Stimulated activated CD8-positive, alpha-beta memory T cell treated with anti-CD3 and anti-CD28 coated beads, Interleukin-4, amount 100 ng/mL, for 4 hours (primary cell): Measurements from ENCODE around the gene RPUSD1.
A peak's percentile ranks its signal among the peaks of the same experiment; 100 is the strongest.
"Not testable (repeated sequence)": the region's sequence is repeated elsewhere in the genome, so short reads cannot be mapped to it uniquely, and the experiment has no call there.

ENCODE experiments used
- DNase-seq, 2 donors: peaks; one replicate each; pipeline ENCODE4 v3.0.0-alpha.2; 2020; ENCODE audit warnings: low read depth in 2 of 2, low spot score in 1 of 2

Gene RPUSD1

DNA sequence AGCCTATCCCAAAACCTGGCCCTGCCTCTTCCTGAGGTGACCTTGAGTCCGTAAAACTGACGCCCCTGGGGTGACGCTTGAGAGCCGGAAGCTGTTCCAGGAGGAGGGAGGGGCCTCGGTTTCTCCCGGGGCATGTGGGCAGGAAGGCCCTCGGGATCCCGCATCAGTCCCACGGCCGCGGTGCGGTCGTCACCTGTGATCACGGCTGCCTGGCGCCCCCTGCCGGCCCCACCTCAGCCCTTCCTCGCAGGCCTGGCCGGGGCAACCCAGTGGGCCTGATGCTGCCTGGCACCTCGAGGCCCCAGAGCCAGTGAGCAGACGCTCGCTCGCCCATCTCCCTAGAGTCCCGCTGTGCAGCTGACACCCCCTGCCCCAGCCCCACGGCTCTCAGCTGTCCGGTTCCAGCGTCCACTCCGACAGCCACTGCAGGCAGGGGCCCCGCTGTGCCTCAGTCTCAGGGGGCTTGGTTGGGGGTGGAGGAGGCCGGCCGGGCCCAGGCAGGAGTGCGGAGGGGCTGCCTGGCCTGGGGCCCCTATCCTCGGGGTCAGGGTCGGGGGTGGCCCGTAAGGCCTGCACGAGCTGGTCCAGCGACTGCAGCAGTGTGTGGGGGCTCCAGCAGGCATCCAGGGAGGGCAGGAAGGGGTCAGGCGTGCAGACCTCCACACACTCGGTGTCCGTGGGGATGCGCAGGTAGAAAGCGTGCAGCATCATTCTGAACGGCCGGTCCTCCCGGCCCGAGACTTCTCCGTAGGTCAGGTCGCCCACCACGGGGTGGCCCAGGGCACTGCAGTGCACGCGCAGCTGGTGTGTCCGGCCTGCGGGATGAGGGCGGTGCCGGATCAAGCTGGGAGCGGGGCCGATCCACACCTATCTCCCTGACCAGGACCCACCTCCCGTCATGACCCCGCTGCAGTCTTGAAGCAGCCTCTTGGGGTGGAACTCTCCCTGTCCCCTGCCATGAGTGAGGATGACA, 2.3 kb downstream of the RPUSD1 start:
- peak; percentile 40 to 54 for DNase-seq

DNA sequence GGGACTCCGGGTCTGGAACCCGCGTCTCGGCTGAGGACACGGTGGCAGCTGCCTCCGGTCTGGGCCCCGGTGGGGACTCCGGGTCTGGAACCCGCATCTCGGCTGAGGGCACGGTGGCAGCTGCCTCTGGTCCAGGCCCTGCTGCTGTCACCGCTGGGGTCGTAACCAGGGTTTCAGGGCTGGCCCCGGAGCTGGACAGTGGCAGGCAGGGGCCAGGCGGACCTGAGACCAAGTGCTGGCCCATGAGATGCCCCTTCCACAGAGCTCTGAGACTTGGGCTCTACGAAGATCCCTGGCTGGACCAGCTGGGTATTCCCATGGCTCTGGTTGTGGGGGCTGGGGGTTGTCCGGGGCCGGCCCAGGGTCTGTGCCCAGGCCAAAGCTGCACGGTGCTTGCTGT, 3.8 kb downstream of the RPUSD1 start:
- DNase-seq: no peak

DNA sequence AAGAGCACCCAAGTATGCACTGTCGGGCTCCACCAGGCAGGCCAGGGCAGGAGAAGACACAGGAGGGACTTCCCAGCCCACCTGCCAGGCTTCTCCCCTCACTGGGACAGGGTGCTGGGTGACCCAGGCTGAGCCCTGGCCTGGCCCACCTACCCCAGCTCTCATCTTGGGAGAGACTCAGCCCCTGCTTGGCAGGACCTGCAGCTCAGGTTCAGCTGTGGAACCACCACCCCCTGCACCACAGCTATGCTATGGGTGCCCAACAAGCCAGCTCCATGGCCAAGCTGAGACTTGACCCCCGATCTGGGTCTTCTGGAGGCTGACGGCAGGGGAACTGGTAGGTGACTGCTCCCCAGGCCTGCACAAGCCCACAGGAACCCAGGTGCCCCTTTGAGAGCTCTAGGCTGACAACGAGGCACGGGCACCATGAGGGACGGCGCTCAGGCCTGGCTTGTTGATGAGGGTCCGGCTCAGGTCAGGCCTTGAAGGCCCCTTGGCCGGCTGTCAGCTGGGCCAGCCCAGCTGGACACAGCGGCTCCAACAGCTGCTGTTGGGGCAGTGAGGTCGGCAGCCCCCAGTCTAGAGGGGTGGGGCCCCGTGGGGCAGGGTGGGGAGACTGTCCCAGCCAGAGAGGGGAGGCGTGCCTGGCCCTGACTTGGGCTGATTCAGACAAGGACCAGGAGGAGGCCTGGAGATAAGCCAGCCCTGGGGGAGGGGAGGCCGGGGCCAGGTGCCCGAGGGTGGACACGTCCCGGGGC, 4.6 kb downstream of the RPUSD1 start:
- no peak for DNase-seq

DNA sequence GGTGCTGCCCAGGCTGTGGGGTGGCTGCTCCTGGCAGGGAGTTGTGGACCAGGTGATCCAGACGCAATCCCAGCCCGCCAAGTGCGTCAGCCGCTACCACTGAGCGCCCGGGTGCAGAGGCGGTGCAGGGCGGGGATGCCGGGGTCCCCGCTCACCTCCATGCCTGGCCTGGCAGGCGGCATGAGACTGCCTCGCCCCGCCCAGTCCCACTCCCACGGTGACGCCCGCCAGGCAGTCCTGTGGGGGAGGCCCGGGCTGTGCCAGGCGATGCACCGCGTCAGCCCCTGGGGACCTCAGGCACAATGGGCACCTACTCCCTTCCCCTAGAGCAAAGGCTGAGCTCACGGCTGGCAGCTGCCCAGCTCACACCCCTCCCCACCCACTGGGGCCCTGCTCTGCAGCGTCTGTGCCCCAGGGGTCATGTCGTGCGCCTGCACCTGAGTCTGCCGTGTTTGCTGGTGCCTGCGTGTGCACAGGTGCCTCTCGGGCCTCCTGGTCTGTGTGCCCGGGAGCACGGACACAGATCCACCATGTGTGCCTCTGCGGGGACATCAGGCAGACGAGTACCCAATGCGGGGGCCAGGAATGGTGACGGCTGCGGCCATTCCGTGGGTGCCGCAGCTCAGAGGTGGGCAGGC, 5.3 kb downstream of the RPUSD1 start:
- DNase-seq: no peak

DNA sequence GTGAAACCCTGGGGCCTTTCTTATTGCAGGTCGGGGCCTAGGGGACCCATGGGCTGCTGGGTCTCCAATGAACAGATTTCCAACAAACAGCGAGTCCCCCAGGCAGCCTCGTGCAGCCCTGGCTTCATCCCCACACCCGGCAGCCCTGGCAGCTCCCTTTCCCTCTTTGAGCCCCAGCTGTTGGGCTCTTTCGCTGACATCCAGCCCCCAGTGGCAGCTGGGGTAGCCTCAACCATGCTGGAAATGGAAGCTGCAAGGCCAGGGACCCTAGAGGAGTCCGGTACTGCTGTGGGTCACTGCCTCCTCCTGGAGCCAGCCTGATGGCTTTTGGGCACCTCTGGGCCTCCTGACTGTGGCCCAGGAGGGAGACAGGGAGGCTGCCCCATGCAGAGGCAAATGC, 5.9 kb downstream of the RPUSD1 start:
- DNase-seq: no peak

DNA sequence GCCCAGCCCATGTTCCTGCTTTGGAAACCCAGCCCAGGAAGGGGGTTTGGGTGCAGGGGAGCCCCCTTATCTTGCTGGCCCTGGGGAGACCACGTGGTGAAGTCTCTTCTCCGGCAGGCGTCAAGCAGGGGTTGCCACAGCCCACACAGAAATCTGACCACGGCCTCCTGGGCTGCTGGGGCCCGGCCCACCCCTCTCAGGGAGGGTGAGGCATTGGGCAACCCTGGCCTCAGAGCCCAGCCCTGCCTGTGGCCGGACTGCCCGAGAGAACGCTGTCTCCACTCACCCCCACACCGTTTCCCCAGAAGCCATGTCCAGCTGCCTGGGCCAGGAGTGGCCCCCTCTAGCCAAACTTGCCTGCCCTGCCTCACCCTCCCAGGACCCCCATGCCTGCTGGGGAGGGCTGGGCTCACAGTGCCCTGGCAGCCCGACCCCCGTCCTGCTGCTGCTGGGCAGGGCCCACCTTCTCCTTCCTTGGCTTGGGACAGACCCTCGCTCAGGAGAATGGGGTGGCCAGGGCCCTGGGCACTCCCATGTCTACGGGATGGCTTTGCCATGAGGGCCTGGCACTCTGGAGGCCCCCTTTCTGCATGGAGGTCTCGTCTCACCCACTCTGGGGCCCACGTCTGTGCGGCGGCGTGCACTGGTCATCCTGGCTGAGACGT, 6.7 kb downstream of the RPUSD1 start:
- DNase-seq: no peak

DNA sequence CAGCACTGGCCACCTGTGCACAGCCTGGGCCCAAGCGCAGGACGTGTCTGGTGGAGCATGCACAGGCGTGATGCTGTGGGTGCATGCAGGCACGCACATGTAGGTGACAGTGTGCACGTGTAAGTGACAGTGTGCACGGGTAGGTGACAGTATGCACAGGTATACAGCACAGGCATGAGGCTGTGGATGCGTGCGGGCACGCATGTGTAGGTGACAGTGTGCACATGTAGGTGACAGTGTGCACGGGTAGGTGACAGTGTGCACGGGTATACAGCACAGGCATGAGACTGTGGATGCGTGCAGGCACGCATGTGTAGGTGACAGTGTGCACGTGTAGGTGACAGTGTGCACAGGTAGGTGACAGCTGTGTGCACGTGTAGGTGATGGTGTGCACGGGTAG, 7.9 kb downstream of the RPUSD1 start:
- no peak for DNase-seq

DNA sequence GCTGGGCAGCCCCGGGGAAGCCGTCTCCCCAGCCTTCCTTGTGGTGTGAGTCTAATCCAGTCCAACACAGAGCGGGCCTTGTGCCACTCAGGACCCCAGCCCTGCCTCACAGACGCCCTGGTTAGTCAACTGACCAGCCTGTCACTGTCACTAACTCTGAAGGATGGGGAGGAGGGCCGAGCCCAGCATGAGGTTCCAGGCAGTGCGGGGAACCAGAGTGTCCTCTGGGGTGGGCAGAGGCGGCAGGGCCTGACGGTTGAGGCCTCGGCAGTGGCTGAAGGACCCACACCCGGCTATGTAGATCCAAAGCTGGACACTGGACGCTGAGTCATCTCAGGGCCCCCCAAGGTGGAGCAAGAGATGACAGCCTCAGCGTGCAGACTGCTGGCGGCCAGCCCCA, 8.6 kb downstream of the RPUSD1 start:
- DNase-seq: no peak

DNA sequence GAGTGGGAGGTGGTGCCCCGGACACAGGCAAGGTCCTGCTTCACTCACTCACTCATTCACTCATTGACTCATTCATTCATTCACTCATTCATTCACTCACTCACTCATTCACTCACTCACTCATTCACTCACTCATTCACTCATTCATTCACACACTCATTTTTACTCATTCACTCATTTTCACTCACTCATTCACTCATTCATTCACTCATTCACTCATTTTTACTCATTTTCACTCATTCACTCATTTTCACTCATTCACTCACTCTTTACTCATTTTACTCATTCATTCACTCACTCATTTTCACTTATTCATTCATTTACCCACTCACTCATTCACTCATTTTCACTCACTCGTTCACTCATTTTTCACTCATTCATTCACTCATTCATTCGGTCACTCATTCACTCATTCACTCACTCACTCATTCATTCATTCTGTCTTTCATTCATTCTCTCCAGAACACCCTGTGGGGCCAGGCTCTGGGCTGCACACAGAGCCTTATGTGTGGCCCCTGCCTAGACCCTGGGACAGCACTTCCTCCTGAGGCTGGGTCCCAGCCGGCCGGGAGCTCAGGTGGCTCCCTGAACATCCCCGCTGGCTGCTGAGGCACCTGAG, 9.2 kb downstream of the RPUSD1 start:
- DNase-seq: no peak

DNA sequence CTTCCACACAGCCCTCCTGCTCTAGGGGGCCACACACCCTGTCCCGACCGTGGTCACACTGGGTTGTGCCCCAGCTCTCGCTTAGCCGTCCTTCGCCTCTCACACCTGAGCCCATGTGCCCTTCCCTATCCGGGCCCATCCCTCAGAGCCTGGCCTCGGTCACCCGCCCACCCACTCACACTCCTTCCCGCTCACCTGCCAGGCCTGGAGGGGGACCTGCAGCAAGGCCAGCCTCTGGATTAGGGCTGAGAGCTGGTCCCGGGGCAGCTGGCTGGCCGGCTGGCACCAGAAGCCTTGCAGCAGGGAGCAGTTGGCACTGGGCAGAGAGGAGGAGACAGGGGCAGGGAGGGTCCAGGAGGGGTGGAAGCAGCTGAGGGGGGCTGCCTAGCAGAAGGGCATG, 9.7 kb downstream of the RPUSD1 start:
- DNase-seq: no peak

DNA sequence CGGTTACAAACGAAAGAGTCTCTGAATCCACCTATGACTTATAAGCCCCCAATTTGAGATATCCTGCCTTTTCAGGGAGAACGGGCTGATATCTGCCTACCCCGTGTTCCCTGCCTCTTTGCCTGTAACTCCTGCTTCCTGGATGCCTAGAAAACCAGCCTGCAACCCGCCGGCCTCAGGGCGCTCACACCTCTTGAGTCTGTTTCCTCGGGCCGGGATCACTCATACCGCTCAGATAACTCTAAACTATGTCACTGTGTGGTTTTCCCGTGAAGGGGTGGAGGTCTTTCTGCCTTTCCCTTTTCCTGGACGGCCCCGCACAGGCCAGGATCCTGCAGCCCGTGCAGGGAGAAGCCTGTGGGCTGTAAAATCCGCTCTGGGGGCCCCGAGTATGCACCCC, 10.4 kb downstream of the RPUSD1 start:
- no peak for DNase-seq

DNA sequence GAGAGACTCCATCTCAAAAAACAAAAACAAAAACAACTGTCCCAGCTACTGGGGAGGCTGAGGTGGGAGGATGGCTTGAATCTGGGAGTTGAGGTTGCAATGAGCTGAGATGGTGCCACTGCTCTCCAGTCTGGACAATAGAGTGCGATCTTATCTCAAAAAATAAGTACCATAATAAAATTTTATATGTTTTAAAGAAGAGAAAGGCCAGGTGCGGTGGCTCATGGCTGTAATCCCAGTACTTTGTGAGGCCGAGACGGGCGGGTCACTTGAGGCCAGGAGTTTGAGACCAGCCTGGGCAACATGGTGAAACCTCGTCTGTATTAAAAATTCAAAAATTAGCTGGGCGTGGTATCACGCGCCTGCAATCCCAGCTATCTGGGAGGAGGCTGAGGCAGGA, 11.4 kb downstream of the RPUSD1 start:
- no peak for DNase-seq

DNA sequence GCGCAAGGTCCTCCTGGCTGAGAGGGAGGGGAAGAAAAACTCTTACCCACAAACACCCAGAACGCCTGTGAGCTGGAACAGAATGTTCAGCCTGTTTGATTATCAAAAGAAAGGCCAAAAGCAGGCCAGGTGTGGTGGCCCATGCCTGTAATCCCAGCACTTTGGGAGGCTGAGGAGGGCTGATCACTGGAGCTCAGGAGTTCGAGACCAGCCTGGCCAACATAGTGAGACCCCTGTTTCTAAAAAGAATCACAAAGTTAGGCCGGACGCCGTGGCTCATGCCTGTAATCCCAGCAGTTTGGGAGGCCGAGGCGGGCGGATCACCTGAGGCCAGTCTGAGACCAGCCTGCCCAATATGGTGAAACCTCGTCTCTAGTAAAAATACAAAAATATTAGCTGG, 11.9 kb downstream of the RPUSD1 start:
- DNase-seq: not testable (repeated sequence)

DNA sequence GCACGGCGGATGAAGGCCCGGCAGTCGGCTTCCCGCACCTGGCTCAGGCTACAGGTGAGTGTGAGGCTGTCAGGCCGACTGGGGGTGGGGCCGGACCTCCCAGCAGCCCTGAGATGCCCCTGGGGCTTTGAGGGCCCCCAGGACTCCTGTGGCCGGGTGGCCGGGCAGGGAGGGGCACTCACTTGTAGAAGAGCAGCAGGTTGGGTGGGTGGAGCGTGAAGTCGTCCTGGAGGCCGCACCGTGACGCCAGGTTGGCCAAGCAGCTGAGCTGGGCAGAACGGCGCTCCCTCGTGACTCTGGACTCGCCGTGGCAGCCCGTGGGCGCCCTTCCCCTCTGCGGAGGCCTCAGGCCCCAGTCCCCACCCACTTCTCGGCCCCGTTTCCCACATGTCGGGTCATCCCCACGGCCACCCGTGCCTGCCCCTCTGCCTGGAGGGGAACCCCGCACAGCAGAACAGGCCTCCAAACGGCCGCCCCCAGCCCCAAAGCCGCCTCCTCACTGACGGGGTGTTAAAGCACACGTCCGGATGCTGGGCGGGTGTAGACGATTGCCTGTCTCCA, 12.9 kb downstream of the RPUSD1 start:
- DNase-seq: no peak

DNA sequence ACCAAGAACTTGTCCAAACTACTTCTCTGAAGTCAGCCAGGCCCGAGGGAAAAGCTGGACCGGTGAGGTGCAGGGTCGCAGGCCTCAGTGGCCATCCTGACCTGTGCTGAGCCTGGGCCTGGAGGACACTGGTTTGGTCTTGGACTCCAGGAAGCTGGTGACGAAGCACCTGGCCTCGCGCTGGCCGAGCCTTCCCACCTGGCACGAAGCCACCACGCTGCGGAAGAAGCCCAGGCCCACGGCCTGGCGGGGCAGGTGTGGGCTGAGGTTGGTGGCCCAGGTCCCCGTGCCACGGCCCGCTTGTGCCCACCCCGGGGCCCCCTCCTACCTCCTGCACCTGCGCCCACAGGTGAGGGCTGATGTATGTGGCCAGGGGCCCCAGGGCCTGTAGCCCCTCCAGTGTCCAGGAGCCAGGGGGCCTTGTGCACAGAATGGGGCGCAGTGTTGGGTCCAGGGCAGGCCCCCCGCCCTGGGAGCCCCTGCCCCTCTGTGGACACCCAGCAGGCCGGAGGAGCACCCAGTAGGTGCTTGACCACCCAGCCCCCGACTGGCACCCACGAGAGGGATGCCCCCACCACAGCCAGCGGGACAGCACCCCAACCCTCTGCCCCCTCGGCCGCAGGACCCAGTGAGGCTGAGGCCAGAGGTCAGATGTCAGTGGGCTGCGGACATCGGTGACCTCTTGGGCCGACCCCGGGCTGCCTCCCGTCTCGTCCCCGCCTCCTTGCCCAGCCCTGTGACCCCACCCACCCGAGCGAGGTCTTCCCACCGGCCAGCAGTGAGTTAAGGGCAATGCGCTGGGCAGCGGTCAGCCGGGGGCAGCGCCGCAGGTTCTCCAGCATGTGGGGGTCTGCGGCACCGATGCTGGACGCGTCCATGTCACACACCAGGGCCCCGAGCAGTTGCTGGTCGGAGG, 13.8 kb downstream of the RPUSD1 start:
- no peak for DNase-seq

DNA sequence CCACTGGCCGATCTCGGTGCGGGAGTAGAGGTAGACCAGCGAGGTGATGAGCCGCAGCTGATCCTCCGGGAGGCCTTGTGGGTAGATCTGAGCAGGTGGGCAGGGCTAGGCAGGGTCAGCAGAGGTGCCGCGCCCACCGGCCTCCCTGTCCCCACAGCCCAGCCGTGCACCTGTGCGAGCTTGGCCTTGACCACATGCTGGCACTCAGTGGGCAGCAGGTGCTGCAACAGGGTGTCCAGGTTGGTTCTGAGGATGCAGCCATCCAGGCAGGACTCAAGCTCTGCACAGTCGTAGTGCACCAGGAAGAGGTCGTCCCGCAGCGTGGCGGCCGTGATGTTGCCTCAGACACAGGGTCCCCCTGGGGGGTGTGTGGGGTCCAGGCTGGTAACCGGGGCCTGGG, 15.2 kb downstream of the RPUSD1 start:
- no peak for DNase-seq

DNA sequence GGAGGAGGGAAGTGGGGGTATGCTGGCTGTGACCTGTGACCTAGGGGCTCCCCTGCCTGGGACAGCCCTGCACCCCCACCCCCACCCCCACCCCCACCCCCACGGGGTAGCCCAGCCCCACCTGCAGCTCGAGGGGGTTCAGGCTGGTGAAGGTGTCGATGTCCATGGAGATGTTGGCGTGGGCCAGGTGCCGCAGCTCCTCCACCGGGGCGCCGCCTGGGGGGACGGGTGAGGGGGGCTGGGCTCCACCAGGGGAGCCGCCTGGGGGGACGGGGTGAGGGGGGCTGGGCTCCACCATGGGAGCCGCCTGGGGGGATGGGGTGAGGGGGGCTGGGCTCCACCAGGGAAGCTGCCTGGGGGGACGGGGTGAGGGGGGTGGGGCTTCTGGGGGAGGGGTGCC, 17.8 kb downstream of the RPUSD1 start:
- DNase-seq: no peak

DNA sequence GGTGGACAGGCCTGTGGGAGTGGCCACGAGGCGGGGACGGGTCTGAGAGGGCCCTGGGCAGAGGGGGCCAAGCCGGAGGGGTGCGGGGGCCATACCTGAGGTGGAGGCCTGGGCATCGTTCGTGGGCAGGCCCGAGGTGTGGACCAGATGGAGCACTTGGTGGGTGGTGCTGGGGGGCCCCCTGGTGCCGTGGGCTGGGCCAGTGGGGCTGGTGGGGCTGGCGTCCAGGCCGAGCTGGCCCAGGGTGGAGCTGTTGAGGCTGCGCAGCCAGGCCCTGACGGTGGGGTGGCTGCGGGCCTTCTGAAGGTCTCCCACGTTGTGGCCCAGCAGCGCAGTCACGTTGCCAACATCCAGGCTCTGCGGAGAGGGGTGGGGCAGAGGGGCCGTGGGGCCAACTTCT, 18.2 kb downstream of the RPUSD1 start:
- no peak for DNase-seq

DNA sequence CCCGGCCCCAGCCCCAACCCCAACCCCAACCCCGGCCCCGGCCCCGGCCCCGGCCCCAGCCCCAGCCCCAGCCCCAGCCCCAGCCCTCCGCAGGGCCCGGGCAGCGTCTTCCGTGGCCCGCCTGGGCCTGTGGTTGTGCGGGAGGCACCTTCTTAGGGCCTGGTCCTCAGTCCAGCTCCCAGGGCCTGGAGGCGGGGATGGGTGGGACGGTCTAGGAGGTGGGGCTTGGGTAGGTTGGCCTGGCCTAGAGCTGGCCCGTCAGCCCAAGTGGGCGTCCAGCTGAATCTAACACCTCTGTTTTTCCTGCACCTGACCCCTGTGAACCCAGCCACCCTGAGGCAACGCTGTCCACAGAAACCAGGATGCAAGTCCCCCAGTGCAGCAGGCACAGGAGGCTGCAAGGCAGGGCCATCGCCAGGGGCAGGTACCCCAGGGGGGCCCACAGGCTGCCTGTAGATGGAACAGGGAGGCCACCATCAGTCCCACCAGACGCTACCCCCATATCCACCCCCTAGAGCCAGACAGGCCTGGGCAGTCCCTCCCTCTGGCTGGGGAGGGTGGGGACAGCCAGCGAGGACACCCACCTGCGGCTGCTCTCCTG, 18.9 kb downstream of the RPUSD1 start:
- DNase-seq: no peak
